Stimulated activated CD8-positive, alpha-beta memory T cell treated with anti-CD3 and anti-CD28 coated beads, Interleukin-15, amount 100 ng/mL, for 24 hours (primary cell): Measurements from ENCODE around the gene TK1.
"Not testable (repeated sequence)": the region's sequence is repeated elsewhere in the genome, so short reads cannot be mapped to it uniquely, and the experiment has no call there.

Experiments used
- DNase-seq: peaks from one replicate; pipeline ENCODE4 v3.0.0-alpha.2; 2020; ENCODE audit warnings: low read depth

The TK1 gene

DNA sequence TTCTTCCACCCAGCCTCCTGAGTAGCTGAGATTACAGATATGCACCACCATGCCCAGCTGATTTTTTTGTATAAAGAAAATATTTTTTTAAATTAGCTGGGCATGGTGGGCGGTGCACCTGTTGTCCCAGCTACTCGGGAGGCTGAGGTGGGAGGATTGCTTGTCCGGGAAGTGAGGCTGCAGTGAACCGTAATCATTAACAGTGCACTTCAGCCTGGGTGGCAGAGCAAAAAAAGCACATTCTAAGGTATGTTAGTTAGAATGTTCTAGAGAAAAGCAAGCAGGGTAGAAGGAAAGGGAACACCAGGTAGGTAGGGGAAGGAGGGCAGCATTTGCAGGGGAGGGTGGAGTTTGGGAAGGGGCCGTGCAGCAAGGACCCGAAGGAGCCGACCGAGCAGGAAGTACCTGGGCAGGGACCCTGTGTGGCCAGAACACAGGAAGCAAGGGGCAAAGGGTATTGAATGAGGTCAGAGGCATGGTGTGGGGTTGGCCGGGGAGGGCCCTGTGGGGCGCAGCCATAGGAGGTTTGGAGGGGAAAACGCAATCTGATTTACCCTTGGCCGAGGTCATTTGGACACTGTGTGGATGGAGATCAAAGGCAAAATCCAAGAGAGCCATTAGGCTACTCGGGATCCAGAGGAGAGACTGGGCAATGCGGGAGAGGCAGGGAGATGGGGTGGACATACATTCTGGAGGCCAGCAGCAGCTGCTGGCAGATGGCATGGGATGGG, 38.4 kb downstream of the TK1 start:
- DNase-seq = no peak

DNA sequence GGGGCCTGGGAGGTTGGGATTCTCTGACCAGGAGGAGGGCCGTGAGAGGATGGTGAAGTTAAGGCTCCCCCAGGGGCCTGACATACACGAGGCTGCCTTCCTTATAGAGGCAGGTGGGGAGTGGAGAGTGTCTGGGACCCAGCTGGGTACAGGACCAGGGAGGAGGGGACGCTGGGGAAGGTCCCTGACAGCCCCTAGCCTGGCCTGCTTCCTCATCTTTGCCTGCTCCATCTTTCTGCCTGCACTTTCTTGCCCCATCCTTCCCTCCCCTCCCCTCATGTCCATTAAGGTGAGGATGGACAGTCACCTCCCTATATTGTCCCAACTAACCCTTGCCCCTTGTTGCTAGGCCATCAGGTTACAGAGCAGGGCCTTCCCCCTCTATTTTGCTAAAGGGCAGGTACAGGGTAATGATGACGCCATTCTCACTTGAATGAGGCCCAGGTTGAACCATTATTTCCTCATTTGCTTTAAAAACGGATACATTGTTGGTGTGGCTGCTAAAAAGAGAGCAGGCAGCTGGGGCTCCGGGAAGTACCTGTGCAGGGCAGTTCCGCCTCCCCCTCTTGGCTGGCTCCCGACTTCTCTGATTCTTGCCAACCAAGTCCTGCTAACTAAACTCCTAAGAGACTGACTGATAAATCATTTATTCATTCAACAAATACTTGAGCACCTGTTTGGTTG, 39.4 kb downstream of the TK1 start:
- no peak for DNase-seq

DNA sequence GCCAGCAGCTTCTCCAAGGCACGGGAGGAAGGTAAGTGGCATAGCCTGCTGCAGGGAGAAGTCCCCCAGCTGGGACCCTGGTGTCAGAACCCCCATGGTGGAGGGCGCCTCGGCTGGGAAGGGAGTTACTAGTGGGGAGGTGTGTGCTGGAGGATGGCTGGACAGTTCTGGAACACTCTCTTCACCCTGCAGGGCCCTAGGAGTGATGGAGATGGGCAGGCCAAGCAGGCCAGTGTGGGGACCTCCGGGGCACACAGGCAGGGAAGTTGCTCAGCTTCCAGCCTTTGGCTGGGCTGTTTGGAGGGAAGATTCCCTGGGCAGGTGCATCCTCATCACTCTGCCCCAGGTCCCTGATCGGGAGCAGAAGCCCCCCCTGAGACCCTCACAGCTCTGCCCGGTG, 40.0 kb downstream of the TK1 start:
- no peak for DNase-seq

DNA sequence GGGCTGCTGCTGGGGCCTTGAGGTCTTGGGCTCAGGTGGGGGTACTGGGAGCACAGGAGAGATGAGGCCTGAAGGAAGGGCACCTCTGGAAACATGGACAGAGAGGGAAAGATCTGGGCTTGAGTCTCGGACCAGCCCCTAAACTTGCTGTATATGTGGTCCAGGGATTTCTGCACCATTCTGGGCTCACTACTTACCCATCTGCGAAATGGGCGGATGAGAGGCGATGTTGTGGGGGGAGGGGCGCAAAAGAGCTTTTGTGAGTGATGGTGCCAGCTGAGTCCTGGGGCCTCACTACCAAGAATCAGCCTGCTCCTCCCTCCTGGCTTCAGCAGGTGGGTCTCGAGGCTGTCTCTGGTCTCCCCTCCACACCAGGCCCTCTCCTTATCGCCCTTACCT, 40.4 kb downstream of the TK1 start:
- DNase-seq = no peak

DNA sequence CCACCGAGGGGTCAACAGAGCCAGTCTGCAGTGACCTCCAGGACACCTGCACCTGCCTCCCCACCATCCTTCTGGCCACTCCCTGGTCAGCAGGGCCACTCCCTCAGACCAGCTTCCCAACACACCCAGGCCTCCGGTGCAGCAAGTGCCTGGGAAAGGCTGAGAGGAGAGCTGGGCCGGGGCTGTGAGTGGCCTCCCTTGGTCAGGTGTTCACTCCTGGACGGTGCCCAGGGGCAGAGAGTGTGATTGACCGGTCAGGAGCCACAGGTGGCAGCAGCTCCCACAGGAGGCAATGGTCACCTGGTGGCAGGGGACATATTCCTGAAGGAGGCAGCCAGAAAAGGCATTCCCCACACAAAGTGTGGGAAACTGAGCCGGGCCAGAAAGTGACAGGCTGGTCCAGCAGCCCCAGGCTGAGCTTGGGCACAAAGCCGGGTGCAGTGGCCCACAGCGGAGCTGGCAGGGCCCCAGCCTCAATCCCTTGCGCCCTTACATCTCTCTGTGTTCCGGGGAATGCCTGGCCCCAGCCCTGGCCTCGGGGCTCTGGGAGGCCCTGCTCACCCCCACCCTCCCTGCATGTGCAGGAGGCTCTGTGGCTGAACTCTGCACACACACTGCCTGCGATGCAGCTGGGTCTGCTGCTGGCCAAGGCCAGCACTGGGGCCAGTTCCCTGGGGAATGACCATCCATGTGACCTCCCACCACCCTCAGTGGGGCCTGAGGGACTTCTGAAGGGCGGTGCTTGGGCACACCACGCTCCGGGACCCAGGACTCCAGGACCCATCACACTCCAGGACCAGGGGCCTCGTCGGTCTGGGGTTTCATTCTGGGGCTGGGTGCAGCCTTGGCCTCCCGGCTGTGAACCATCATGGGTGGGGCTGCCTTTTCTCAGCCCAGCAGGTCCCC, 41.9 kb downstream of the TK1 start:
- no peak for DNase-seq

DNA sequence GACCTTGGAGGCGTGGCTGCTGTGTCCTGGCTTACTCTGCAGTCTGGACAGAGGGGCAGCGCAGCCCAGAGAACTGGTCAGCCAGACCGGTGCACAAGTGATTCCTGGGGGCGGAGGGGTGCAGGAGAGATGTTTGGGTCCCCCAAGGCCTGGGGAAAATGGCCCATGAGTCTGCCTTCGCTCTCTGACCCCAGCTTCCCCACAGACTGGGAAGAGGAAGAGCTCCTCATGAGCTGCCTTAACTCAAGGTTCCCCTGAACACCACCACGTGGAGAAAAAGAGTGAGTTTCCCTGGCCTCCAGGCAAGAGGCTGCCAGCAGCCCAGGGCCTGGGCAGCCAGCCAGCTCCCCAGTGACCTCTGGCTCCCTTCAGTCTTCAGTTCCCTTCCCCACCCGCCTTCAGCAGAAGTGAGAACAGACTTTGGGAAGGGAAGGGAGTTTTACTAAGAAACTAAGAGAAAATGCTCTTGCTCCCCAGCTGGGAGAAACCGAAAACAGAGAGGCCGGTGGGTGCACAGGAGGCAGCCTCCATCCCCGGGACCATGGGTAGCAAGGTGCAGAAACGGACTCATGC, 42.6 kb downstream of the TK1 start:
- DNase-seq = no peak

DNA sequence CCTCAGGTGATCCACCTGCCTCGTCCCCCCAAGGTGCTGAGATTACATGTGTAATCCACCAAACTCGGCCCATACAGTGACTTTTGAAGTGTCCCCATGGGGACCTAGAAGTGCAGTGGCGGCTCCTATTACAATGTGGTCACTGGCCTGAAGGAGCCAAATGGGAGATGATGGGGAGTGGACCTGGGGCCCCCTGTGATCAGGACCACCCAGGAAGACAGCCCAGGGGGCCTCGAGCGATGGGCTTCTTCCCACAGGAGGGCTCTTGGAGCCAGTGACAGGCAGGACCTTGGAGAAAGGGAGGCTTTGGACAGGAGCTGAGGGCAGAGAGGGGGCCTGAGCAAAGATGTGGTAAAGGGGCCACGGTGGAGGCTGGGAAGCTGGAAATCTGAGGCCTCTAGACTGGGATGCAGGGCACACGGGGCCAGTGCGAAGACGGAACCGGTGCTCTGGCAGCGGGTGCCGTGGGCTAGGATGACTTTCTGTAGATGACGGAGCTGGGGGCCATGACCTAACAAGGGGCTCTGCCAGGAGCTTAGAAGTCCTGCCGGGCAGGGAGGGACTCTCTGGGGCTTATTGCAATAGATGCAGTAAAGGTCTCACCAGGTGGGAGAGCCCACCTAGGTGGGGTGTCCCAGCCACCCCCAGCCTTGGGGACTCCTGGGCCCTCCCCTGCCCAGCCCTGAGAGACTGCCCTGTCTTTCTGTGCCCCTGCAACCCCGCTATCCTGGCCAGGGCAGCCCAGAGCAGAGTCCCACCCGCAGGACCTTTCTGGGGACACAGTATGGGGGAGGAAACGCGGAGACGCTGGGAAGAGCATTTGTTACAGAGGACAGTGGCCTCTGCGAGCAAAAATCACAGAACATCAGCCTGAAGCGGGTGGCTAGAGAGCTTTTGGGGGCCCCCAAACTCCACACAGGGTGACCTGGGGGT, 43.4 kb downstream of the TK1 start:
- no peak for DNase-seq

DNA sequence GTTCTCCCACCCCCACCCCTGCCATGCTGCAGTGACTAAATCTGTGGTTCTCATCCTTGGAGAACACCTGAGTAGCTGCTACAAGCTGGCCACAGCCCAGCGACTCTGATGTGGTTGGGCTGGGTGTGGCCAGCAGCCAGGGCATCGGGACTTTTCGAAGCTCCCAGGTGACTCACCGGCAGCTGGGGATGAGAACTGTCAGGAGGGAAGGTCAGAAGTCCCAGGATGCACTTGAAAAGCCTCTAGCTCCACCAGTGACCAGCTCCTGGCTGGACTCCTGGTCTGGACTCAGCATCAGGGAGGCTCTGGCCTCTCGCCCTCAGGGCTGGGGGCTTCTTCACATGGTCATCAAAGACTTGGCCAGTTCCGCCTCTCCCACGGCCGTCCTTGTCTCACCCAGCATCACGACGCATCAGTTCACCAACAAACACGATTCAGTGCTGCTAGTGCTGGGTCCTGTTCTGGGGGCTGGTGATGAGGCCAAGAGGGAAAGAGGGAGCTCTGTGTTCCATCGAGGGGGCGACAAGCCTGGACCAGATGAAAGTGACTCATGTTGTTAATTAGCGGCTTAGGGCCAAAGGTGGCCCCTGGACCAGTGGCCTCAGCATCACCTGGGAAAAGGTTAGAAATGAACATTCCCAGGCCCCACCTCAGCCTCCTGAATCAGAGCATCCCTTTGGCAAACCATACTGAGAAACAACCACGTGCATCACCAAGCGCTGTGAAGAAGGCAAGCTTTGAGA, 44.6 kb downstream of the TK1 start:
- DNase-seq = no peak

DNA sequence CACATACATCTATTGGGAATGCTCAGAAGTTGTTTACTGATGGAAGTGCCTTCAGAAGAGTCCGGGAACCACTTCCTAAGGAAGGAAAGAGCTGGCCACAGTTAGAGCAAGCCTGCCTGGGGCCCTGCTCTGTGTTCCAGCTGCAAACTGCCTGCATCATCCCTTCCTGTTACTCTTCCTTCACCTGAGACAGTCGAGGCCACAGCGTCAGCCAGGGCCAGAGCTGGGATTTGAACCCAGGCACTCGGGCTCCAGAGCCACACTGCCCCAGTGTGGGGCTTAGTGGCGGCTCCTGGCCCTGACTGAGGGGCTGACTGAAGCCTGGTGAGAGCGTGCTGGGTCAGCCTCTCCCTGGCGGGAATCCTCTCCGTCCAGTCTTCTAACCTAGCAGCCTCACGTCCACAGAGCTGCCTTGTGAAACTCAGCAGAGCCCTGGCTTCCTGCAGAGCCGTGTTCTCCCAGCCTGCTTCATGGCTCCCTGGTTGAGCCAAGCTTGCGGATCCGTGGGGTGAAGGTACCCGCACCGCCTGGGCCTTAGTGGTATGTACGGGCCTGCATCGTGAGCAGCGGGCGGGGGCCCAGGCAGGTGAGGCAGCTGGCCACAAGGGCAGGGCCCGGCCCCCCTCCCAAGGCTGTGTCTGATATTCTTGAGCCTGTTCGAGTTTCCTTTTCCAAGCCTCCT, 45.3 kb downstream of the TK1 start:
- no peak for DNase-seq

DNA sequence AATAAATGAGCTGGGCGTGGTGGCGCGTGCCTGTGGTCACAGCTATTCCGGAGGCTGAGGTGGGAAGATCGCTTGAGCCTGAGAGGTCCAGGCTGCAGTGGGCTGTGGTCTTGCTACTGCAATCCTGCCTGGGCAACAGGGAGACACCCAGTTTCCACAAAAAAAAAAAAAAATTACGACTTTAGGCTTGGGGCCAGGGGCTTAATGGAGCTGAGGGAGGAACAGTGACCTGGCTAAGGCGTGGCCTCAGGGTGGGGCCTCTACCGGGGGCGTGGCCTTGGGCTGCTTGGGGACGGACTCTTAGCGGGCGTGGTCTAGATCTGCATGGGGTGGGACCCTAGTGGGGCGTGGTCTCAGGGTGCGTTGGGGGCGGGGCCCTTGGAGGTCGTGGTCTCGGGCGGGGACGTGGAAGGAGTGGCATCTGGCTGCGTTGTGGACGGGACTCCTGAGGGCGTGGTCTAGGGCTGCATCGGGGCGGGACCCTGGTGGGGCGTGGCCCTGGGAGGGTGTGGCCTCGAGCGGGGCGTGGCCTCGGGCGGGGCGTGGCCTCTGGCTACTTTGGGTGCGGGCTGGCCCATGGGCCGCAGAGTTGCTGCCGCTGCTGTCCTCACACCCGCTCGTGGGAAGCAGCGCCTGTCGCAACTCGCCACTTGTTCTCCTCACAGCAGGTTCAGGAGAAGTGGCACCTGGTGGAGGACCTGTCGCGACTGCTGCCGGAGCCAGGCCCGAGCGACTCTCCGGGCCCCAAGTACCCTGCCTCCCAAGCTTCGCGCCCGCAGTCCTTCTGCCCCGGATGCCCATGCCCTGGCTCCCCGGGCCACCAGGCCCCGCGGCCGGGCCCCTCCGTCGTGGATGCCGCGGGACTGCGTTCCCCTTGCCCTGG, 46.4 kb downstream of the TK1 start:
- DNase-seq = peak; percentile 85

DNA sequence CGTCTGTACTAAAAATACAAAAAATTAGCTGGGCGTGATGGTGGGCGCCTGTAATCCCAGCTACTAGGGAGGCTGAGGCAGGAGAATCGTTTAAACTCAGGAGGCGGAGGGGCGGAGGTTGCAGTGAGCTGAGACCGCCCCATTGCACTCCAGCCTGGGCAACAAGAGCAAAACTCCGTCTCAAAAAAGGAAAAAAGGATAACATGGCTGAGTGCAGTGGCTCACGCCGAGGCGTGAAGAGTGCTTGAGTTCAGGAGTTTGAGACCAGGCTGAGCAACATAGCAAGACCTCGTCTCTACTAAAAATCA, 47.0 kb downstream of the TK1 start:
- DNase-seq = not testable (repeated sequence)

DNA sequence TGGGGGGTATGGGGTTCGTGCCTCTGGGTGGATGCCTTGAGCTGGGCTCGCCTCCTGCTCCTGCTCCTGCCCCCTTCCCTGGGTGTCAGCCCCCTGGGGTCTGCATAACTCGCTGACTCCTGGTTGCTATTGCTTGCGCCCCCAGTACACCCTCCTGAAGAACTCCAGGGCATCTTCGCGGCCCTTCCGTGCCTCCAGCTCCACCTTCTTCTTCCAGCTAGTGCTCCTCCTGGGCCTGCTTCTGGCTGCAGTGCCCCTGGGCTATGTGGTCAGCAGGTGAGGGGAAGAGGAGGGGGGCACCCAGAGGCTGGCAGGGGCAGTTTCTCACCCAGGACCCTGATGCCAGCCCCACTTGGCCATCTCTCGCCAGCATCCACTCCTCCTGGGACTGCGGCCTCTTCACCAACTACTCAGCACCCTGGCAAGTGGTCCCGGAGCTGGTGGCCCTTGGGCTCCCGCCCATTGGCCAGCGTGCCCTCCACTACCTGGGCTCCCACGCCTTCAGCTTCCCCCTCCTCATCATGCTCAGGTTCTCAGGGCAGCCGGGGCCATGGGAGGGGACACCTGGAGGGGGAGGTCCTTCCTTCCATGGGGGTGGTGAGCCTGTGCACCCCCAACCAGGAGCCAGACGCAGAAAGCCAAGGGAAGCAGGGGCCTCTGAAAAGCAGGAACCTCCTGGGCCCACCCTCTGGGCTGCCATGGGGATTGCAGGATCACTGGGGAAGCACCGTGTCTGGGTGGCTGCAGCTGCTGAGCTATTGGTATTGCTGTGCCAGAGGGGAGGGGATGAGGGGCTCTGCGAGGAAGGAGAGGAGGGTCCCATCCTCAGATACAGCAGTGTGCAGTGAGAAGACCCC, 48.4 kb downstream of the TK1 start:
- DNase-seq = no peak

DNA sequence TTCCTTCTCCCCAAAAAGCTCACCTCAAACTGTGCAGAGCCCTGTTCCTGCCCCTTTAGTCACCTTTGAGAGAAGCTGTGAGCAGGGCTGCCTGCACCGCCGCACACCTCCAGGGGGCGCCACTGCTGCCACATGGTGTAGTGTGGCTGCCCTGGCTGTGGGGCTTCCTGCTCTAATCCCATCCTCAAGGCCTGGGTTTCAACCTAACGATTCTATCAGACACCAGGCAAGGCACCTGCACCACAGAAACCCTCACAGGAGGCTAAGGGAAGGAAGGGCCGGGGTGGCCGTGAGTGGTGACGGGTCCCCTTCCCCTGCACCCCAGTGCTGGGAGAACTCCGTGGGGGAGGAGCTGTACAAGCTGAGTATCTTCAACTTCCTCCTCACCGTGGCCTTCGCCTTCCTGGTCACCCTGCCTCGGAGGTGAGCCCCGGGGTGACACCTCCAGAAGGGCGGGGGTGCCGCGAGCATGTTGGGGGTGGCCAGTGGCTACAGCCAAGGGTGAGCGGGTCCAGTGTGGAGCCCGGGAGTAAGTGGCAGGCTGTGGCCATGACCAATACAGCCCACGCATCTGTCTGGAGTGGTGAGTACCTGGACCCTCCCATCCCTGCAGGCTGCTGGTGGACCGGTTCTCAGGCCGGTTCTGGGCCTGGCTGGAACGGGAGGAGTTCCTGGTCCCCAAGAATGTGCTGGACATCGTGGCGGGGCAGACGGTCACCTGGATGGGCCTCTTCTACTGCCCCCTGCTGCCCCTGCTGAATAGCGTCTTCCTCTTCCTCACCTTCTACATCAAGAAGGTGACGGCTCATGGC, 49.3 kb downstream of the TK1 start:
- no peak for DNase-seq

DNA sequence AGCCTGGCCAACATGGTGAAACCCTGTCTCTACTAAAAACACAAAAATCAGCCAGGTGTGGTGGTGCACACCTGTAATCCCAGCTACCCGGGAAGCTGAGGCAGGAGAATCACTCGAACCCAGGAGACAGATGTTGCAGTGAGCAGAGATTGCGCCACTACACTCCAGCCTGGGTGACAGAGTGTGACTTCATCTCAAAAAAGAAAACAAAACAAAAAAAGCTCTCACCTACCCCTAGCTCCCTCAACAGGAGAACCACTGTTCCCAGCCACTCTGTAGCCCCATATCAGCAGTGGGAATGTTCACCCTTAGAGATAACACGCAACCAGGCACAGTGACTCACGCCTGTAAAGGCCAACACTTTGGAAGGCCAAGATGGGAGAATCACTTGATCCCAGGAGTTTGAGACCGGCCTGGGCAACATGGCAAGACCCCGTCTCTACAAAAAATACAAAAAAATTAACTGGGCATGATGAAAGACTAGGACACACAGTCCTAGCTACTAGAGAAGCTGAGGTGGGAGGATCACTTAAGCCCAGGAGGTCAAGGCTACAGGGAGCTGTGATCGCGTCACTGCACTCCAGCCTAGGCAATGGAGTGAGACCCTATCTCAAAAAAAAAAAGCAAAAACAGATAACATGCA, 50.9 kb downstream of the TK1 start:
- DNase-seq = no peak

DNA sequence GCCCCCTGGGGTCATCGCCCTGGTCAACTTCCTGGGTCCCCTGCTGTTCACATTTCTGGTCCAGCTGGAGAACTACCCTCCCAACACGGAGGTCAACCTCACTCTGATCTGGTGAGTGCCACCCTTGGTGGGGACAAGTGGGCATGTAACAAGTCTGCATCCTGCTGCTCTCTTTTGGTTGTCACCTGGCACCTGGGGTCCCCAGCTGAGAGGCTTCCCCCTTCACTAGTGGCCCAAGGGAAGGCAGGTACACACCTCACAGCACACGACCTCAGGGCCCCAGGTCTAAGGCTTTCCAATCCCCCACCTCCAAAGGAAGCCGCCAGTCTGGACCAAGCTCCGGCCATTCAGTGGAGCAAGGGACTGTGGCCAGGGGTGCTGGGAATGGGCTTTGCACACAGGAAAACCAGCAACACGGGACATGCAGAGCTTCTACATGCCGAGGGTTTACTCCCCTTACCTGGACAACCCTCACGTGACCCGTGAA, 51.9 kb downstream of the TK1 start:
- DNase-seq = no peak

DNA sequence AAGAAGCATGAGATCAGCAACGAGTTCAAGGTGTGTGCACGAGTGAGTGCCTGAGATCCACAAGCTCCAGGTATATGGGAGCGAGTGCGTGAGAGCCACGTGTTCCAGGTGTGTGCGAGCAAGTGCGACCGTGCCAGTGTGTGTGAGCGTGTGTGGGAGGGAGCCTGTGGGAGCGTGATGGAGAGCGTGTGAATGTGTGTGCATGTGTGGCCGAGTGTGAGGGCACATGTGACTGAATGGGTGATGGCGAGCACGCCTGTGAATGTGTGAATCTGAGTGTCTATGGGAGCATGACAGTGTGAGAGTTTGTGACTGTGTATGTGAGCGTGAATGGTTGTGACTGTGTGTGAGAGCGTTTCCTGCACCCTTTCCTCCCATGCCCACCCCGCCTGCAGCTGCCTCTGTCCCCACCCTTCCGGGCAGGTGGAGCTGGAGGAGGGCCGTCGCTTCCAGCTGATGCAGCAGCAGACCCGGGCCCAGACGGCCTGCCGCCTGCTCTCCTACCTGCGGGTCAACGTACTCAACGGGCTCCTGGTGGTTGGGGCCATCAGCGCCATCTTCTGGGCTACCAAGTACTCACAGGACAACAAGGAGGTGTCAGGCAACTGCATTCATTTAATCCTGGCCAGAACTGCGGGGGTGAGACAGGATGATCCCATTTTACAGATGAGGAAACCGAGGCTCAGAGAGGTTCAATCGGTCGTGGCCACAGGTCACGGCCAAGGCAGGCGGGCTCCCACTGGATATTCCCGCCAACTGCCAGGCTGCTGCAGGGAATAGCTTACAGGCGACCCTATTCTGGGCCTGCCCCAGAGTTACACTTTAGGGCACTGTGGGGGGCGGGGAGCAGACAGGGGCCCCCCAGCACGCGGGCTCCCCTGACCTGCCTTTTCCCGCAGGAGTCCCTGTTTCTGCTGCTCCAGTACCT, 52.6 kb downstream of the TK1 start:
- DNase-seq = no peak
